Measurements from ENCODE around the gene SDK1. TPM values are rescaled to one million over a fixed set of nuclear protein-coding genes. Genes with fewer than 3 reads are reported as not detected.

The SDK1 gene
- total and polyA plus RNA-seq, 2 donors (not counting 3 experiments of a cell fraction or from before 2014, with no cell fraction given) = 1.6 to 3.9 TPM

GRCh38 chr7:4191046-4191445, 890.0 kb downstream of the SDK1 start:
- TF ChIP-seq POLR2AphosphoS5 (IDR thresholded peaks at IDR 0.05; ENCODE audit: insufficient read depth, low read depth, low read length) (no peak), FOS (IDR thresholded peaks at IDR 0.05; ENCODE audit: borderline replicate concordance, insufficient read depth, low read length) (no peak), EZH2 (IDR thresholded peaks at IDR 0.05; ENCODE audit: borderline replicate concordance, low read depth, low read length, severe bottlenecking) (no peak), MYC (IDR thresholded peaks at IDR 0.05; ENCODE audit: low read depth, low read length) (no peak), JUN (IDR thresholded peaks at IDR 0.05; ENCODE audit: borderline replicate concordance, insufficient read depth, insufficient read length, low read depth) (no peak), GATA2 (IDR thresholded peaks at IDR 0.05; ENCODE audit: insufficient read depth, insufficient read length, low read depth, low read length) (no peak), POLR2A (IDR thresholded peaks at IDR 0.05; ENCODE audit: low read depth, low read length) (no peak)
- TF ChIP-seq, protein P1, sequence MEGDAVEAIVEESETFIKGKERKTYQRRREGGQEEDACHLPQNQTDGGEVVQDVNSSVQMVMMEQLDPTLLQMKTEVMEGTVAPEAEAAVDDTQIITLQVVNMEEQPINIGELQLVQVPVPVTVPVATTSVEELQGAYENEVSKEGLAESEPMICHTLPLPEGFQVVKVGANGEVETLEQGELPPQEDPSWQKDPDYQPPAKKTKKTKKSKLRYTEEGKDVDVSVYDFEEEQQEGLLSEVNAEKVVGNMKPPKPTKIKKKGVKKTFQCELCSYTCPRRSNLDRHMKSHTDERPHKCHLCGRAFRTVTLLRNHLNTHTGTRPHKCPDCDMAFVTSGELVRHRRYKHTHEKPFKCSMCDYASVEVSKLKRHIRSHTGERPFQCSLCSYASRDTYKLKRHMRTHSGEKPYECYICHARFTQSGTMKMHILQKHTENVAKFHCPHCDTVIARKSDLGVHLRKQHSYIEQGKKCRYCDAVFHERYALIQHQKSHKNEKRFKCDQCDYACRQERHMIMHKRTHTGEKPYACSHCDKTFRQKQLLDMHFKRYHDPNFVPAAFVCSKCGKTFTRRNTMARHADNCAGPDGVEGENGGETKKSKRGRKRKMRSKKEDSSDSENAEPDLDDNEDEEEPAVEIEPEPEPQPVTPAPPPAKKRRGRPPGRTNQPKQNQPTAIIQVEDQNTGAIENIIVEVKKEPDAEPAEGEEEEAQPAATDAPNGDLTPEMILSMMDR (IDR thresholded peaks at IDR 0.05; ENCODE audit: extremely low read depth in 1 of 2, insufficient read depth in 1 of 2, low read depth in 1 of 2, low read length in 2 of 2) = no peak
- TF ChIP-seq, protein P2, sequence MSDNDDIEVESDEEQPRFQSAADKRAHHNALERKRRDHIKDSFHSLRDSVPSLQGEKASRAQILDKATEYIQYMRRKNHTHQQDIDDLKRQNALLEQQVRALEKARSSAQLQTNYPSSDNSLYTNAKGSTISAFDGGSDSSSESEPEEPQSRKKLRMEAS (IDR thresholded peaks at IDR 0.05; ENCODE audit: insufficient read depth, insufficient read length) = no peak
- intact Hi-C loops (cut with micrococcal nuclease) (no loop called here), dilution Hi-C loops (cut with MboI; ENCODE audit: extremely low pct_ligation_motif_present, low sequenced_read_pairs) (no loop called here)
- Histone ChIP-seq H3K27me3 (ENCODE audit: control insufficient read depth in 2 of 2, insufficient read depth in 2 of 2, low read length in 2 of 2) (no peaks in the 10 kb centered on the region), H3K9me1 (replicated peaks; ENCODE audit: control insufficient read depth, extremely low read depth, insufficient read depth, low read length) (no peaks in the 10 kb centered on the region), H4K20me1 (replicated peaks; ENCODE audit: control insufficient read depth, extremely low read depth, insufficient read depth, low read length) (no peaks in the 10 kb centered on the region), H3K4me1 (ENCODE audit: control insufficient read depth, extremely low read depth, insufficient read depth, low read length) (no peaks in the 10 kb centered on the region), H3K27ac (ENCODE audit: insufficient read depth, low read depth, low read length) (no peak overlapping the region), H3K9me3 (replicated peaks; ENCODE audit: control insufficient read depth, insufficient read depth, low read length) (no peaks in the 10 kb centered on the region), H3K4me2 (ENCODE audit: insufficient read depth, low read length) (no peak overlapping the region), H3K36me3 (ENCODE audit: control insufficient read depth in 2 of 2, extremely low read depth in 1 of 2, insufficient read depth in 2 of 2, low read length in 2 of 2) (no peaks in the 10 kb centered on the region), H3K79me2 (ENCODE audit: control insufficient read depth, insufficient read depth, low read length) (no peaks in the 10 kb centered on the region), H3K9ac (replicated peaks; ENCODE audit: extremely low read depth, insufficient read depth, low read length) (no peak overlapping the region), H2AFZ (ENCODE audit: low read depth, low read length) (no peak overlapping the region), H3K4me3 (replicated peaks in 1 of 3; ENCODE audit: insufficient read depth in 1 of 3, low read depth in 1 of 3, low read length in 3 of 3) (no peak overlapping the region)
- CTCF ChIA-PET = no interaction called here
- no TSS peak for BruUV-seq (replicated peaks)
- DNase-seq (ENCODE audit: low read depth, low spot score) (no peak), FAIRE-seq (no peak)
- POLR2A ChIA-PET = no interaction called here

All from endothelial cell of umbilical vein (primary cell).